Adrenal gland (tissue), 5 donors: ENCODE data around the gene PHC3.

ENCODE experiments used
- CTCF ChIP-seq, 6 experiments: fragments of 450-650 bp in 4 of 6; fragments of 200-600 bp in 2 of 6; sonication (generic) in 1 of 6; IDR thresholded peaks; 1 replicate in 5 of 6; 2 replicates in 1 of 6; pipeline versions ENCODE4 v1.5.1 to v1.8.0; 2016 to 2021; ENCODE audit warnings: antibody characterized with exemption in 6 of 6, mild to moderate bottlenecking in 2 of 6, moderate library complexity in 1 of 6
- POLR2A ChIP-seq, 2 donors: fragments of 450-650 bp; IDR thresholded peaks; one replicate each; pipeline ENCODE4 v1.6.1; 2017; ENCODE audit warnings: antibody characterized with exemption in 2 of 2, mild to moderate bottlenecking in 2 of 2, moderate library complexity in 1 of 2
- donor health status: DM: no; HTN: no; CAD: no.

DNA sequence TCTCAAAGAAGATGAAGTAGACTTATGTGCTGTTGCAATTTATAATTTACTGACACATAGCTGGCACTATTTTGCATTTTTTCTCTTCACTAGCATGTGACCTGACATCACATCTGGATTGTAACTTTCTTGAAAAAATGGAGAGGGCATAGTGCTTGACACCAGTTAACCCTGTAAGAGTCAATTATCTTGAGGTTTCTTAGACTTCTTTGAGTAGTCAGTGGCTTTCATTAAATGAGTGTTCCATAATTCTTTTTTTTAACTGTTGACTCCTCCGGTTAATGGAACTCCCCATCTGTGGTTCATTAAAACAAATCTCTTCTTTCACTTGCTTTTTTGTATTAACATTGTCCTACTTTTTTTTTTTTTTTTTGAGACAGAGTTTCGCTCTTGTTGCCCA, 23.8 kb upstream of the PHC3 start:
- TF ChIP-seq CTCF (IDR thresholded peaks at IDR 0.05) (no peak), POLR2A (IDR thresholded peaks at IDR 0.05) (no peak)
